IMR-90 (cell line): ENCODE measurements around the gene CMC2.

Experiments
- MXI1 ChIP-seq: IDR thresholded peaks from 2 replicates; pipeline ENCODE4 v1.6.1; 2012; ENCODE audit warnings: low read depth, mild to moderate bottlenecking, low read length, moderate library complexity, borderline replicate concordance
- POLR2A ChIP-seq: IDR thresholded peaks from 2 replicates; pipeline ENCODE4 v1.6.1; 2012; ENCODE audit warnings: mild to moderate bottlenecking, low read depth, low read length
- RCOR1 ChIP-seq: IDR thresholded peaks from 2 replicates; pipeline ENCODE4 v1.6.1; 2012; ENCODE audit warnings: mild to moderate bottlenecking, low read length, improper control_type of control experiment; ENCODE audit not compliant: insufficient replicate concordance
- RFX5 ChIP-seq: IDR thresholded peaks from 2 replicates; pipeline ENCODE4 v1.8.0; 2012; ENCODE audit warnings: low read depth, mild to moderate bottlenecking, low read length, moderate library complexity

GRCh38 chr16:80989801-80990200 is 16.9 kb downstream of the CMC2 start:
- TF ChIP-seq RCOR1 (no peak), RFX5 (no peak), MXI1 (no peak), POLR2A (no peak)
